H1 (cell line): ENCODE data around the gene ATP6V1B1. TPM values are rescaled to one million over a fixed set of nuclear protein-coding genes. Genes with fewer than 3 reads are reported as not detected.

Experiments
- CTCF ChIA-PET: fragments of 300-600 bp; sonication (Branson Sonifier 250); formaldehyde crosslinking; loops from one replicate; lab custom pipeline; 2021; ENCODE audit not compliant: partially characterized antibody; lab: Charles Lee
- POLR2A ChIA-PET: fragments of 300-600 bp; sonication (Branson Sonifier 250); formaldehyde crosslinking; loops from one replicate; lab custom pipeline; 2021; ENCODE audit warnings: inconsistent platforms; ENCODE audit not compliant: partially characterized antibody; lab: Charles Lee
- DNase-seq, 2 experiments: peaks; one replicate each; pipeline versions ENCODE4 v3.0.0 to v3.0.0-alpha.2; 2010 to 2022; ENCODE audit warnings: low spot score in 2 of 2, low read depth in 1 of 2, mixed read lengths in 1 of 2
- FAIRE-seq: peaks from 2 replicates; lab custom pipeline; 2011; peaks lifted over from hg19 to GRCh38; lab: Jason Lieb, UNC
- H2AFZ ChIP-seq: 2 replicates; pipeline ENCODE4 v1.8.1; 2012; ENCODE audit warnings: low read length, inconsistent platforms
- H2AK5ac ChIP-seq: 2 replicates; pipeline ENCODE4 v1.6.1; 2013; ENCODE audit warnings: low read depth, low read length
- H2BK120ac ChIP-seq: replicated peaks from 2 replicates; pipeline ENCODE3; 2013; ENCODE audit warnings: low read depth, low read length, inconsistent platforms
- H2BK12ac ChIP-seq: 2 replicates; pipeline ENCODE4 v1.6.1; 2013; ENCODE audit warnings: low read depth, low read length
- H2BK15ac ChIP-seq: 2 replicates; pipeline ENCODE4 v1.6.1; 2013; ENCODE audit warnings: low read length
- H2BK20ac ChIP-seq: 2 replicates; pipeline ENCODE4 v1.6.1; 2013; ENCODE audit warnings: low read length
- H2BK5ac ChIP-seq: 2 replicates; pipeline ENCODE4 v1.6.1; 2013; ENCODE audit warnings: low read depth, low read length
- H3K14ac ChIP-seq: 2 replicates; pipeline ENCODE4 v1.6.1; 2013; ENCODE audit warnings: inconsistent platforms; ENCODE audit not compliant: insufficient read length
- H3K18ac ChIP-seq: 2 replicates; pipeline ENCODE4 v1.6.1; 2013; ENCODE audit warnings: low read length; ENCODE audit errors: extremely low read depth
- H3K23ac ChIP-seq: 2 replicates; pipeline ENCODE4 v1.6.1; 2013; ENCODE audit warnings: inconsistent platforms; ENCODE audit not compliant: insufficient read length
- H3K23me2 ChIP-seq: 2 replicates; pipeline ENCODE4 v1.6.1; 2013; ENCODE audit warnings: low read depth, low read length
- H3K27ac ChIP-seq: 2 replicates; pipeline ENCODE4 v1.6.1; 2011; ENCODE audit warnings: low read depth, low read length, inconsistent platforms
- H3K27me3 ChIP-seq, 4 experiments: replicated peaks in 1 of 4; 1 replicate in 1 of 4; 2 replicates in 3 of 4; pipeline versions ENCODE4 v1.6.1 to v1.8.1; 2011 to 2013; ENCODE audit warnings: low read length in 3 of 4, mild to moderate bottlenecking in 3 of 4, inconsistent platforms in 2 of 4, mixed read lengths in 2 of 4, moderate library complexity in 1 of 4; ENCODE audit not compliant: control insufficient read depth in 3 of 4, insufficient read depth in 3 of 4; ENCODE audit errors: extremely low read depth in 1 of 4
- H3K36me3 ChIP-seq, 4 experiments: 2 replicates each; pipeline versions ENCODE4 v1.6.1 to v1.8.1; 2011 to 2013; ENCODE audit warnings: mild to moderate bottlenecking in 4 of 4, low read length in 3 of 4, moderate library complexity in 2 of 4, control low read depth in 1 of 4, inconsistent platforms in 1 of 4; ENCODE audit not compliant: insufficient read depth in 4 of 4, control insufficient read depth in 2 of 4
- H3K4ac ChIP-seq: replicated peaks from 2 replicates; pipeline ENCODE3; 2013; ENCODE audit warnings: low read length, low read depth, mixed read lengths, inconsistent platforms; ENCODE audit not compliant: insufficient read length
- H3K4me1 ChIP-seq, 4 experiments: replicated peaks in 1 of 4; 1 replicate in 1 of 4; 2 replicates in 3 of 4; pipeline versions ENCODE4 v1.6.1 to v1.8.1; 2011 to 2013; ENCODE audit warnings: low read length in 3 of 4, inconsistent platforms in 2 of 4, mixed read lengths in 1 of 4; ENCODE audit not compliant: insufficient read depth in 4 of 4, control insufficient read depth in 3 of 4
- H3K4me2 ChIP-seq, 2 experiments: 2 replicates each; pipeline versions ENCODE4 v1.6.1 to v1.8.1; 2011 to 2013; ENCODE audit warnings: low read depth in 2 of 2, low read length in 2 of 2, control low read depth in 1 of 2, inconsistent platforms in 1 of 2, mild to moderate bottlenecking in 1 of 2; ENCODE audit not compliant: insufficient read depth in 1 of 2
- H3K4me3 ChIP-seq, 4 experiments: fragments of 200-600, 300-600 bp in 1 of 4; sonication (generic), shearing (Covaris generic), sonication (Bioruptor Twin) in 1 of 4; 2 replicates each; pipeline versions ENCODE4 v1.5.1 to v1.8.1; 2011 to 2016; ENCODE audit warnings: low read length in 4 of 4, low read depth in 3 of 4, control low read depth in 2 of 4, inconsistent platforms in 2 of 4, mild to moderate bottlenecking in 2 of 4, mixed read lengths in 1 of 4, moderate library complexity in 1 of 4; ENCODE audit not compliant: insufficient read depth in 2 of 4; ENCODE audit errors: extremely low read depth in 1 of 4
- H3K56ac ChIP-seq: replicated peaks from 2 replicates; pipeline ENCODE3; 2013; ENCODE audit warnings: low read depth, mild to moderate bottlenecking, mixed read lengths, low read length, inconsistent platforms; ENCODE audit not compliant: insufficient read length
- H3K79me1 ChIP-seq: 2 replicates; pipeline ENCODE4 v1.6.1; 2013; ENCODE audit warnings: low read depth, low read length, control low read depth
- H3K79me2 ChIP-seq, 2 experiments: 2 replicates each; pipeline versions ENCODE4 v1.6.1 to v1.8.1; 2012 to 2013; ENCODE audit warnings: low read length in 2 of 2, mild to moderate bottlenecking in 2 of 2, inconsistent platforms in 1 of 2; ENCODE audit not compliant: insufficient read depth in 2 of 2, control insufficient read depth in 1 of 2
- H3K9ac ChIP-seq, 4 experiments: replicated peaks in 1 of 4; 1 replicate in 1 of 4; 2 replicates in 3 of 4; pipeline versions ENCODE4 v1.6.1 to v1.8.1; 2011 to 2013; ENCODE audit warnings: low read depth in 3 of 4, low read length in 3 of 4, control low read depth in 2 of 4, mild to moderate bottlenecking in 2 of 4, moderate library complexity in 2 of 4, inconsistent platforms in 1 of 4; ENCODE audit errors: extremely low read depth in 1 of 4
- H3K9me3 ChIP-seq, 2 experiments: 2 replicates each; pipeline versions ENCODE4 v1.6.1 to v1.8.1; 2012 to 2013; ENCODE audit warnings: mild to moderate bottlenecking in 2 of 2, moderate library complexity in 2 of 2, control low read depth in 1 of 2, inconsistent platforms in 1 of 2, low read depth in 1 of 2, low read length in 1 of 2, mixed read lengths in 1 of 2; ENCODE audit not compliant: insufficient read depth in 2 of 2
- H4K20me1 ChIP-seq, 2 experiments: replicated peaks in 1 of 2; 2 replicates each; pipeline versions ENCODE3 to v1.8.1; 2011 to 2013; ENCODE audit warnings: inconsistent platforms in 2 of 2, low read length in 2 of 2, mild to moderate bottlenecking in 1 of 2; ENCODE audit not compliant: insufficient read depth in 2 of 2, control insufficient read depth in 1 of 2
- H4K5ac ChIP-seq: 2 replicates; pipeline ENCODE4 v1.6.1; 2013; ENCODE audit warnings: low read length, low read depth, mixed read lengths, inconsistent platforms; ENCODE audit not compliant: insufficient read length
- H4K8ac ChIP-seq: 2 replicates; pipeline ENCODE4 v1.8.0; 2013; ENCODE audit warnings: mild to moderate bottlenecking, moderate library complexity, low read length, inconsistent platforms; ENCODE audit not compliant: insufficient read depth; ENCODE audit errors: extremely low read depth
- H4K91ac ChIP-seq: replicated peaks from 2 replicates; pipeline ENCODE3; 2013; ENCODE audit warnings: low read length, mixed read lengths, inconsistent platforms; ENCODE audit not compliant: insufficient read length
- CHD1 ChIP-seq: IDR thresholded peaks from 2 replicates; pipeline ENCODE4 v1.6.1; 2012; ENCODE audit warnings: low read depth, low read length, improper control_type of control experiment
- KDM5A ChIP-seq: fragments of 200-600 bp; IDR thresholded peaks from 2 replicates; pipeline ENCODE4 v1.7.1; 2012; ENCODE audit warnings: mild to moderate bottlenecking, low read length, inconsistent platforms, mixed read lengths
- MAFK ChIP-seq: IDR thresholded peaks from 2 replicates; pipeline ENCODE4 v1.6.1; 2012; ENCODE audit warnings: low read depth, mild to moderate bottlenecking, improper control_type of control experiment, low read length
- NANOG ChIP-seq: IDR thresholded peaks from 2 replicates; pipeline ENCODE4 v1.6.1; 2011; ENCODE audit warnings: low read length, low read depth, mild to moderate bottlenecking, inconsistent platforms; ENCODE audit not compliant: insufficient read depth, poor library complexity, severe bottlenecking
- POLR2A ChIP-seq, 2 experiments: IDR thresholded peaks; 1 replicate in 1 of 2; 2 replicates in 1 of 2; pipeline ENCODE4 v1.6.1; 2011; ENCODE audit warnings: low read depth in 2 of 2, low read length in 2 of 2, mild to moderate bottlenecking in 2 of 2; ENCODE audit errors: control extremely low read depth in 1 of 2
- SIN3A ChIP-seq, 2 experiments: IDR thresholded peaks in 1 of 2; conservative IDR thresholded peaks in 1 of 2; 2 replicates each; pipeline ENCODE4 v1.6.1; 2011 to 2012; ENCODE audit warnings: low read length in 2 of 2, improper control_type of control experiment in 1 of 2, low read depth in 1 of 2, mild to moderate bottlenecking in 1 of 2
- SIRT6 ChIP-seq: IDR thresholded peaks from one replicate; pipeline ENCODE4 v1.7.1; 2012; ENCODE audit warnings: low read length, inconsistent platforms
- SP4 ChIP-seq: IDR thresholded peaks from 2 replicates; pipeline ENCODE4 v1.6.1; 2012; ENCODE audit warnings: low read length, inconsistent platforms
- SRF ChIP-seq: IDR thresholded peaks from 2 replicates; pipeline ENCODE4 v1.6.1; 2011; ENCODE audit warnings: mild to moderate bottlenecking, low read depth, low read length, moderate library complexity
- TCF12 ChIP-seq: IDR thresholded peaks from 2 replicates; pipeline ENCODE4 v1.6.1; 2011; ENCODE audit warnings: low read depth, mild to moderate bottlenecking, low read length
- TEAD4 ChIP-seq: IDR thresholded peaks from 2 replicates; pipeline ENCODE4 v1.6.1; 2012; ENCODE audit warnings: low read depth, low read length, inconsistent platforms, mixed read lengths
- WGBS, 2 experiments: shearing (Covaris generic) in 1 of 2; methylation state at CpG; one replicate each; pipeline versions ENCODE4 v1.1.6 to v1.1.7; 2013 to 2015; ENCODE audit warnings: low lambda C conversion rate in 2 of 2, mixed read lengths in 2 of 2, inconsistent platforms in 1 of 2, low coverage in 1 of 2, missing lambda C conversion rate in 1 of 2; ENCODE audit not compliant: insufficient replicate concordance in 2 of 2, insufficient coverage in 1 of 2, insufficient read length in 1 of 2; ENCODE audit errors: extremely low coverage in 1 of 2, missing lambda C conversion rate in 1 of 2; 5-methylcytosine and 5-hydroxymethylcytosine counted together
- polyA plus RNA-seq, 7 experiments: library from polyadenylated mRNA; depleted of rRNA in 3 of 7; stranded (reverse) in 5 of 7; unstranded in 2 of 7; fragments of >200 nt in 5 of 7; fragments of 200-250 nt in 2 of 7; gene quantifications; 1 replicate in 5 of 7; 2 replicates in 1 of 7; 4 replicates in 1 of 7; pipeline versions ENCODE4 v1.2.1 to v1.2.3, GENCODE V29; 2011 to 2013; ENCODE audit warnings: missing spikeins in 2 of 7, mixed read lengths in 2 of 7
- total RNA-seq: library from RNA; stranded (reverse); fragmentation: NEBNext Ultra II Directional; extraction: Animal tissue kit (Norgen Biotek cat#: 25700); gene quantifications from 2 replicates; pipeline ENCODE4 v1.2.1, GENCODE V29; 2021

Gene ATP6V1B1
- total and polyA plus RNA-seq, 2 of the 8 experiments (the other 6 are each of a cell fraction or from before 2014, with no cell fraction given), result not detected

- Histone ChIP-seq H3K9me3 (no peaks in the 10 kb centered on the region), H3K27ac (no peak overlapping the region), H3K9ac (no peak overlapping the region), H3K79me2 (no peaks in the 10 kb centered on the region), H2BK12ac (peak overlapping the region; percentile 96), H2AK5ac (no peak overlapping the region), H4K91ac (peak overlapping the region; percentile 22), H3K23me2 (no peaks in the 10 kb centered on the region; the same call in 1 of the 2 replicates), H3K56ac (no peak overlapping the region), H4K8ac (no peak overlapping the region), H3K4me1 (peaks cover 3 to 11% (median 7%) of the 10 kb centered on the region in 4 experiments; a peak in 5 of 7 replicates), H3K36me3 (no peaks in the 10 kb centered on the region), H3K4ac (no peak overlapping the region), H3K4me2 (peak overlapping the region; percentile 59 to 67), H3K27me3 (peaks cover 0 to 7% (median 0%) of the 10 kb centered on the region in 4 experiments; a peak in 4 of 7 replicates), H3K4me3 (peak overlapping the region in 2 of 4 experiments; percentile 3 to 27; a peak in 3 of 8 replicates), H2BK5ac (peak overlapping the region; percentile 35; the same call in 1 of the 2 replicates), H3K23ac (no peak overlapping the region), H2AFZ (no peak overlapping the region), H4K5ac (no peak overlapping the region), H2BK15ac (no peak overlapping the region), H3K79me1 (no peaks in the 10 kb centered on the region), H3K14ac (no peak overlapping the region), H2BK120ac (no peak overlapping the region), H4K20me1 (no peaks in the 10 kb centered on the region), H3K18ac (peak overlapping the region; percentile 83), H2BK20ac (0 out of 2 replicates have a peak overlapping the region, but pooled peaks have one; percentile 55)
- CTCF ChIA-PET, result interaction anchor here (0.7 to 3.4 kb wide), 26 partner anchors 10 to 174 kb away, joined by 3 to 19 read pairs (median 4); partner anchors contain the start of genes ANKRD53 and MPHOSPH10
- FAIRE-seq (no peak), DNase-seq (peak in 1 of 2 experiments; percentile 61)
- TF ChIP-seq POLR2A (IDR thresholded peaks at IDR 0.05; ENCODE audit: control extremely low read depth in 1 of 2, low read depth in 2 of 2, low read length in 2 of 2) (no peak), TCF12 (no peak), SP4 (no peak), SIN3A (conservative IDR thresholded peaks at IDR 0.05 in 1 of 2, IDR thresholded peaks at IDR 0.05 in 1 of 2; ENCODE audit: low read depth in 1 of 2, low read length in 2 of 2) (0 out of 4 replicates have a peak, but pooled peaks of 1 of the 2 experiments have one; percentile 26), SIRT6 (no peak), MAFK (no peak), SRF (no peak), CHD1 (no peak), NANOG (peak; percentile 36), KDM5A (no peak), TEAD4 (no peak)
- POLR2A ChIA-PET, result interaction anchor here (1.7 to 2.1 kb wide), 2 partner anchors 17 to 66 kb away, joined by 5 to 7 read pairs; partner anchors contain the start of gene NAGK
- 25% methylated on average over 8 of the region's 11 CpGs; no CpG with 5 or more reads in 1 of the 2 experiments for WGBS, 2 experiments
Measured at GRCh38 chr2:71001981-71002570, 66.4 kb downstream of the ATP6V1B1 start.
